RWPE1 (cell line): ENCODE measurements around the gene DDX4.
A peak's percentile ranks its signal among the peaks of the same experiment; 100 is the strongest.

Experiments used
- CTCF ChIA-PET: fragments of 350-600 bp; sonication (Branson Sonifier 250); formaldehyde crosslinking; extraction: SDS; loops from one replicate; lab custom pipeline; 2021; lab: Yijun Ruan, JAX
- POLR2A ChIA-PET: fragments of 400-600 bp; formaldehyde crosslinking; extraction: SDS; loops from one replicate; lab custom pipeline; 2020; ENCODE audit warnings: antibody characterized with exemption; ENCODE audit not compliant: low non-redundant PET; lab: Yijun Ruan, JAX
- DNase-seq: peaks from one replicate; pipeline ENCODE4 v3.0.0; 2012; ENCODE audit warnings: low spot score
- H3K27ac ChIP-seq: fragments of 450-650 bp; 2 replicates; pipeline ENCODE4 v1.5.1; 2017
- TF ChIP-seq, protein P1 (sequence below): fragments of 450-650 bp; conservative IDR thresholded peaks from 2 replicates; pipeline ENCODE4 v1.5.1; 2017; ENCODE audit warnings: low read depth, mild to moderate bottlenecking

DDX4 gene

DNA sequence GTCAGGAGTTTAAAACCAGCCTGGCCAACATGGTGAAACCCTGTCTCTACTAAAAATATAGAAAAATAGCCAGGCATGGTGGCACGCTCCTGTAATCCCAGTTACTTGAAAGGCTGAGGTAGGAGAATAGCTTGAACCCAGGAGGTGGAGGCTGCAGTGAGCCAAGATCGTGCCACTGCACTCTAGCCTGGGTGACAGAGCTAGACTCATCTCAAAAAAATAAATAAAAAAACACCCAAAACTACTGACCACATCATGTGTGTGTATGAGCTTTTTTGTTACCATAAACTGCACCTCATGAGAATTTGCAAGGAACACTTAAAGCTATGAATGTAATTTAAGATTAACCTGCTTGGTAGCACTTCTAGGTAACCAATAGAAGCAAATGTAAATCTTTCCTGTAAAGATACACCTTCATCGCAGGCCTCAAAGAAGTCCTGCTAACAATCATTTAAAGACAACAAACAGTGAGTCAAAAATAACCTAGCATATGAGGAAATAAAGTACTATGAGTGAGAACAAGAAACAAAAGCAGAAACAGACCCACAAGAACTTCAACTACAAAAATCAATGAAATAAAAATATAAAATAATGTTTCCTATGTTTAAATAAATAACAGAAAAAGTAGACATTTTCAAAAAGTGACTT is 38.7 kb upstream of the DDX4 start:
- CTCF ChIA-PET = no interaction called here

DNA sequence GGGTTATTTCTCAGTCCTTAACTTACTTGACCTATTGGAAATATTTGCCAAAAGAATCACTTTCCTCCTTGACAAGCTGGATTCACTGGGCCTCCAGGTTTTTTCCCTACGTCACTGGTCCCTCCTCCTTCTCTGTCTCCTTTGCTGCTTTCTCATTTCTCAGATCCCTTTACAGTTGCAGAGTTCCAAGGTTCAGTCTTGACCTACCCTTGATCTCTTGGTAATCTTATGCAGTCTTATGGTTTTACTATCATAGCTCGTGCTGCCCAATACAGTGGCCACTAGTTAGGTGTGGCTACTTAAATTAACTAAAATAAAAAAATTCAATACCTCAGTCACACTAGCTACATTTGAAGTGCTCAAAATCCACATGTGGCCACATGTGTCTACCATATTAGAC is 37.1 kb upstream of the DDX4 start:
- TF ChIP-seq, protein P1, sequence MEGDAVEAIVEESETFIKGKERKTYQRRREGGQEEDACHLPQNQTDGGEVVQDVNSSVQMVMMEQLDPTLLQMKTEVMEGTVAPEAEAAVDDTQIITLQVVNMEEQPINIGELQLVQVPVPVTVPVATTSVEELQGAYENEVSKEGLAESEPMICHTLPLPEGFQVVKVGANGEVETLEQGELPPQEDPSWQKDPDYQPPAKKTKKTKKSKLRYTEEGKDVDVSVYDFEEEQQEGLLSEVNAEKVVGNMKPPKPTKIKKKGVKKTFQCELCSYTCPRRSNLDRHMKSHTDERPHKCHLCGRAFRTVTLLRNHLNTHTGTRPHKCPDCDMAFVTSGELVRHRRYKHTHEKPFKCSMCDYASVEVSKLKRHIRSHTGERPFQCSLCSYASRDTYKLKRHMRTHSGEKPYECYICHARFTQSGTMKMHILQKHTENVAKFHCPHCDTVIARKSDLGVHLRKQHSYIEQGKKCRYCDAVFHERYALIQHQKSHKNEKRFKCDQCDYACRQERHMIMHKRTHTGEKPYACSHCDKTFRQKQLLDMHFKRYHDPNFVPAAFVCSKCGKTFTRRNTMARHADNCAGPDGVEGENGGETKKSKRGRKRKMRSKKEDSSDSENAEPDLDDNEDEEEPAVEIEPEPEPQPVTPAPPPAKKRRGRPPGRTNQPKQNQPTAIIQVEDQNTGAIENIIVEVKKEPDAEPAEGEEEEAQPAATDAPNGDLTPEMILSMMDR = no peak
- ChIA-PET POLR2A (interaction anchor here (0.6 kb wide), 1 partner anchor 10 kb away, joined by 4 read pairs; no protein-coding TSS in a partner anchor), CTCF (interaction anchor here (0.6 to 0.8 kb wide), 3 partner anchors 23 to 229 kb away, joined by 3 to 4 read pairs (median 3); no protein-coding TSS in a partner anchor)
- no peak for DNase-seq
- no peak overlapping the region for H3K27ac ChIP-seq

More for the DNA sequence above, 38.7 kb upstream of the DDX4 start:
- POLR2A ChIA-PET = no interaction called here
- DNase-seq = no peak
- TF ChIP-seq, protein P1 = no peak
- no peak overlapping the region for H3K27ac ChIP-seq

DNA sequence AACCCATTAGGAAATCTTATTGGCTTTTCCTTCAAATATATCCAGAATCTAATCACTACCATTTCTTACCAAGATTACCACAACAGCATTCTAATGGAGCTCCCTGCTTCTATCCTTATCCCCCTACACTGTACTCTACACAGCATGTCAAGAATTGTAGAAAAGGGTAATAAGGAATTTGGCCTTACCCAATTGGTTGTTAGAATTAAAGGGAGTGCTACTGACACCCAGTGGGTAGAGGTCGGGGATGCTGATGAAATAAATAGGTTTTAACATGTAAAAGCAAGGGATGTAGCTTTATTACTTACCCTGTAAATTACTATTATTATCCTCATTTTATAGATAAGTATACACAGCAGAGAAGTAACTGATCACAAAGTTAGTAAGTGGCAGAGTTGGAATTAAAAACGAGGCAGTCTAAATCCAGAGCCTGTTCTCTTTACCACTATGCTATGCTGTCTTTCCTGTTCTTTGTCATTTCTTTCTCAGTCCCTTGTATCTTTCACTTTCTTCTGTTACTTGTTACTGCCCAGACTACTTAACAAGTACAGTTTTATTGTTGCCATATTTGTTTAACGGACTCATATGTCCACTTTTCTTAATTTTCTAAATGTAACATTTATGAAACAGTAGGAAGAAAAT is 36.3 kb upstream of the DDX4 start:
- TF ChIP-seq, protein P1 = no peak
- ChIA-PET POLR2A (no interaction called here), CTCF (interaction anchor here (0.6 to 0.7 kb wide), 3 partner anchors 24 to 1977 kb away, joined by 3 to 7 read pairs (median 6); no protein-coding TSS in a partner anchor)
- no peak overlapping the region for H3K27ac ChIP-seq
- DNase-seq = no peak

DNA sequence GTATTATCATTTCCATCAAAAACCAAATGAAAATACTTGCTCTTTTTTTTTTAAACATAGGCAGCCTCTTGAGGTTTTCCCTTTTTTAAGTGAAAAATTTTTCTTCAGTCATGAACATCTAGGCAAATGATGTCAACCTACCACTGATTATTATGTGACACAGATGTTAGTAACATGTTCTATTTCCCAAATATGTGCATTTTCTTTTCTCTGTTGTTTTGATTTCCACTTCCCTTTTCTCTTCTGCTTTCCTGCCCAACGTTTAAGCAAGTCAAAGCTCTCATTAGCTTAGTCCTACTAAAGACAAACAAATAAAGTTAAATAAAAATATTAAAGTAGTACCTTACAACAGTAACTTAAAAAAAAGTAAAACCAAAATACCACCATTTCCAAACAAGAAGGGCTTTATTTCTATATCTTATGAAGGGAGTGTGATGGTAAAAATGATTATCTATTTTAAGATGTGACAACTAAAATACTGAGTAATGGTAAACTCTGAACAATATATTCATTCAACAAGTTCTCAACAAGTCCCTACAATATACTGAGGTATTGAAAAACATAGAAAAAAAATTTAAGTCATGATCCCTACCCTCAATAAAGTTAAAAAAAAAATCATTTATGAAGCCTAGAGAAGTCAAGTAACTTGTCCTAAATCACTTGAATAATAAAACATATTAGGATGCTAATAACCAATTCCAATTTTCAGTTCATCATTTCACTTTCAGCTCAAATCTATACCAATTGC is 35.1 kb upstream of the DDX4 start:
- TF ChIP-seq, protein P1 = no peak
- H3K27ac ChIP-seq = no peak overlapping the region
- no peak for DNase-seq
- ChIA-PET POLR2A (no interaction called here), CTCF (interaction anchor here (0.6 kb wide), 2 partner anchors 207 to 797 kb away, joined by 5 to 6 read pairs; no protein-coding TSS in a partner anchor)

DNA sequence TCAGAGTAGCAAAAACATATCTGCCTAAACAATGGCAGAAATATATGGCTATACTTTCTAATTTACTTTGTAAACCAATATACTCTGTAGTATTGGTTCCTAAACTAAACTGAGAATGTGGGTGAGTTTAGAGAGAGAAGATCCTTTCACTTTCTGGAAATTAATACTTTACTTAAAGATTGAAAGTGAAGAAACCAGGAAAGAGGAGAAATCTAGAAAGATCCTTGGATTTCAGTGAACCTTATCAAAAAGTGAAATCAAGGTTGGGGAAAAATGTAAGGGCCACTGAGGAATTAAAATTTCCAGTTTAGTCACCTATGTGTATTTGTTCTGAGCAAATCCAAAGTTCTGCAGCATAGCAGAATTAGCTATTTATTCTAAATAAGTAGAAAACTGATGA is 31.6 kb upstream of the DDX4 start:
- ChIA-PET CTCF (interaction anchor here (0.6 to 0.7 kb wide), 3 partner anchors 14 to 805 kb away, joined by 3 to 4 read pairs (median 3); no protein-coding TSS in a partner anchor), POLR2A (no interaction called here)
- no peak for DNase-seq
- TF ChIP-seq, protein P1 = no peak
- no peak overlapping the region for H3K27ac ChIP-seq

DNA sequence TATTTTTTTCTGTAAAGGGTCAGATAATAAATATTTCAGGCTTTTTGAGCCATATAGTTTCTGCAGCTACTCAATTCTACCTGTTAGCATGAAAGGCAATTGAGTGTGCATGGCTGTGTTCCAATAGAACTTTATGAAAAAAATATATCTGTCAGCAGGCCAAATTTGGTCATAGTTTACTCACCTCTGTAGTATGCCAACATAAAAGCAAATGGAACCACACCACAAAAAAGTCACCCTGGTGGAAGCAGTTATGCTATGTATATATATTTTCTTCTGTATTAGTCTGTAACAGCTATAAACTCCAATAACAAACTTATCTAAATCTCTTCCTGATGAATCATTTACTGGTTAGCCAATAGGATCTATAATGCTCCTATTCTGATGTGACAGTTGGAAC is 29.1 kb upstream of the DDX4 start:
- no peak overlapping the region for H3K27ac ChIP-seq
- CTCF ChIA-PET = interaction anchor here (0.6 kb wide), 1 partner anchor 21 kb away, joined by 3 read pairs; no protein-coding TSS in a partner anchor
- peak; percentile 65 for DNase-seq
- POLR2A ChIA-PET = no interaction called here
- TF ChIP-seq, protein P1 = no peak
